Lung (tissue), 12 donors: ENCODE data around the gene NEK5. TPM values are rescaled to one million over a fixed set of nuclear protein-coding genes. Genes with fewer than 3 reads are reported as not detected.
"Not testable (repeated sequence)": the region's sequence is repeated elsewhere in the genome, so short reads cannot be mapped to it uniquely, and the experiment has no call there.

ENCODE experiments used
- ATAC-seq: fragments of 200-7000 bp; cut with Tn5 transposase; one replicate; pipeline ENCODE4 v1.9.1; 2020; ENCODE audit warnings: moderate number of reproducible peaks; ENCODE audit not compliant: insufficient read depth, low FRiP score
- DNase-seq, 3 donors: peaks; one replicate each; pipeline ENCODE4 v3.0.0-alpha.2; 2013 to 2017
- H3K27ac ChIP-seq, 2 donors: one replicate each; pipeline ENCODE4 v1.5.1; 2013; ENCODE audit warnings: mild to moderate bottlenecking in 2 of 2, moderate library complexity in 2 of 2, control low read depth in 1 of 2, inconsistent platforms in 1 of 2, low read depth in 1 of 2, low read length in 1 of 2
- H3K27me3 ChIP-seq, 3 donors: one replicate each; pipeline ENCODE4 v1.5.1; 2013; ENCODE audit warnings: low read length in 2 of 3; ENCODE audit not compliant: control insufficient read depth in 3 of 3, insufficient read depth in 3 of 3
- H3K36me3 ChIP-seq, 4 donors: one replicate each; pipeline ENCODE4 v1.5.1; 2013; ENCODE audit warnings: low read length in 4 of 4, mild to moderate bottlenecking in 1 of 4, moderate library complexity in 1 of 4; ENCODE audit not compliant: control insufficient read depth in 4 of 4, insufficient read depth in 4 of 4
- H3K4me1 ChIP-seq, 5 donors: one replicate each; pipeline ENCODE4 v1.5.1; 2013; ENCODE audit warnings: low read length in 5 of 5, mild to moderate bottlenecking in 2 of 5, moderate library complexity in 1 of 5; ENCODE audit not compliant: control insufficient read depth in 5 of 5, insufficient read depth in 5 of 5
- H3K4me3 ChIP-seq: one replicate; pipeline ENCODE4 v1.5.1; 2013; ENCODE audit warnings: mild to moderate bottlenecking, control low read depth, moderate library complexity
- H3K9ac ChIP-seq, 2 donors: one replicate each; pipeline ENCODE4 v1.5.1; 2013; ENCODE audit warnings: low read length in 2 of 2, control low read depth in 1 of 2; ENCODE audit not compliant: insufficient read depth in 1 of 2
- H3K9me3 ChIP-seq, 4 donors: one replicate each; pipeline ENCODE4 v1.5.1; 2013; ENCODE audit warnings: low read length in 3 of 4, mild to moderate bottlenecking in 1 of 4, moderate library complexity in 1 of 4; ENCODE audit not compliant: control insufficient read depth in 4 of 4, insufficient read depth in 3 of 4
- CTCF ChIP-seq: IDR thresholded peaks from 2 replicates; pipeline ENCODE4 v1.5.1; 2012; ENCODE audit warnings: mild to moderate bottlenecking; ENCODE audit errors: control extremely low read depth, extremely low read depth
- WGBS, 2 donors: extraction: QIAGEN DNeasy Blood & Tissue Kit; methylation state at CpG; one replicate each; pipeline ENCODE4 v1.1.7; 2013; 5-methylcytosine and 5-hydroxymethylcytosine counted together
- polyA plus RNA-seq, 2 donors: library from polyadenylated mRNA; stranded (reverse); fragments of 200-250 nt; gene quantifications; one replicate each; pipeline ENCODE4 v1.2.1, GENCODE V29; 2013
- total RNA-seq, 2 donors: library from RNA; depleted of rRNA in 1 of 2; stranded (reverse); fragments of >200 nt in 1 of 2; gene quantifications; one replicate each; pipeline ENCODE4 v1.2.1, GENCODE V29; 2014 to 2021
- donor health status: control.
- donor health status: control.
- donor health status: Bipolar disorder and iron deficiency.
- donor health status: healthy.
- donor health status: DM: yes; HTN: yes; CAD: no.

The NEK5 gene
- total and polyA plus RNA-seq, 4 donors: 2.1 to 13.3 (median 6.1) TPM

DNA sequence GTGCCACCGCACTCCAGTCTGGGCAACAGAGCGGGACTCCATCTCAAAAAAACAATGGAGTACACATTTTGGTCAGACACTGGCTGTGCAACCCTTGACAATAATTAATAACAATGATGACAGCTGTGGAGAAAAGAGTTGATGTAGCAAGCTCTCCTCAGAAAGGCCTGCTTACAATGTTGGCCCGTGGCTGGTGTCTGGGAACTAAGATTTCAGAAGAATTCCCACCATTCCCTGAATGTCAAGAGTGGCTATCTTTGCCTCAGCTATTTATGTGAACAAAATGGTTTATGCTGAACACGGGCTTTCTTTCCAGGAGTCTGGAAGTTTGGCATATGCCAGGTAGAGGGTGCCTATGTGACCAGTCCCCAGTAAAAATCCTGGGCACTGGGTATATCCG, 25.5 kb downstream of the NEK5 start:
- Histone ChIP-seq H3K4me1 (no peaks in the 10 kb centered on the region), H3K9me3 (no peaks in the 10 kb centered on the region), H3K9ac (no peak overlapping the region), H3K4me3 (no peak overlapping the region), H3K27me3 (no peaks in the 10 kb centered on the region), H3K36me3 (no peaks in the 10 kb centered on the region), H3K27ac (no peak overlapping the region)
- ATAC-seq (no peak), DNase-seq (no peak)
- TF ChIP-seq CTCF: no peak
- WGBS, 2 donors: 90 to 93% methylated on average over 5 of the region's 5 CpGs

GRCh38 chr13:52102423-52102822, 26.4 kb downstream of the NEK5 start:
- 79 to 94% methylated on average over 3 of the region's 3 CpGs for WGBS, 2 donors
- not testable (repeated sequence) for H3K9ac ChIP-seq, H3K4me1 ChIP-seq, H3K4me3 ChIP-seq, ATAC-seq, DNase-seq, H3K36me3 ChIP-seq, H3K9me3 ChIP-seq, H3K27ac ChIP-seq, H3K27me3 ChIP-seq

DNA sequence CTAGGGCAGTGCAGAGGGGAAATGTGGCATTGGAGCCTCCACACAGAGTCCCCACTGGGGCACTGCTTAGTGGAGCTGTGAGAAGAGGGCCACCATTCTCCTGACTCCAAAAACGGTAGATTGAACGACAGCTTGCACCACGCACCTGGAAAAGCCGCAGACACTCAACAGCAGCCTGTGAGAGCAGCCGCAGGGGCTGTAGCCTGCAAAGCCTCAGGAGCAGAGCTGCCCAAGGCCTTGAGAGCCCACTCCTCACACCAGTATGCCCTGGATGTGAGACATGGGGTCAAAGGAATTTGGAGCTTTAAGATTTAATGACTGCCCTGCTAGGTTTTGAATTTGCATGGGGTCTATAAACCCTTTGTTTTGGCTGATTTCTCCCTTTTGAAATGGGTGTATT, 31.7 kb downstream of the NEK5 start:
- DNase-seq: no peak
- H3K9me3 ChIP-seq: no peaks in the 10 kb centered on the region
- H3K9ac ChIP-seq: no peak overlapping the region
- no peak for ATAC-seq
- H3K27me3 ChIP-seq: no peaks in the 10 kb centered on the region
- no peaks in the 10 kb centered on the region for H3K4me1 ChIP-seq
- H3K27ac ChIP-seq: no peak overlapping the region
- TF ChIP-seq CTCF: no peak
- no peak overlapping the region for H3K4me3 ChIP-seq
- no peaks in the 10 kb centered on the region for H3K36me3 ChIP-seq
- WGBS, 2 donors: 90 to 93% methylated on average over 5 of the region's 5 CpGs

- no peak for ATAC-seq
- no peak overlapping the region for H3K4me3 ChIP-seq
- no peaks in the 10 kb centered on the region for H3K9me3 ChIP-seq
- no peak overlapping the region for H3K27ac ChIP-seq
- H3K9ac ChIP-seq: no peak overlapping the region
- H3K27me3 ChIP-seq: no peaks in the 10 kb centered on the region
- DNase-seq: no peak
- TF ChIP-seq CTCF: no peak
- H3K36me3 ChIP-seq: no peaks in the 10 kb centered on the region
- H3K4me1 ChIP-seq: no peaks in the 10 kb centered on the region
- 85 to 89% methylated on average over 3 of the region's 3 CpGs for WGBS, 2 donors
Measured at GRCh38 chr13:52096748-52097147, 32.1 kb downstream of the NEK5 start.
